Esophagus muscularis mucosa (tissue), 4 donors: ENCODE data around the gene GATAD2B. TPM values are rescaled to one million over a fixed set of nuclear protein-coding genes. Genes with fewer than 3 reads are reported as not detected.

Experiments used
- DNase-seq: peaks from one replicate; pipeline ENCODE4 v3.0.0-alpha.2; 2017; ENCODE audit errors: extremely low spot score
- H3K27ac ChIP-seq, 4 donors: fragments of 200-600 bp; sonication (generic); replicated peaks in 1 of 4; 1 replicate in 3 of 4; 2 replicates in 1 of 4; pipeline ENCODE4 v1.5.1; 2016 to 2019; ENCODE audit warnings: mild to moderate bottlenecking in 1 of 4
- H3K27me3 ChIP-seq, 4 donors: fragments of 200-600 bp; sonication (generic); one replicate each; pipeline versions ENCODE4 v1.5.1 to v1.6.0; 2016 to 2019
- H3K36me3 ChIP-seq, 4 donors: fragments of 200-600 bp; sonication (generic); one replicate each; pipeline ENCODE4 v1.5.1; 2016 to 2019
- H3K4me1 ChIP-seq, 4 donors: fragments of 200-600 bp; sonication (generic); one replicate each; pipeline ENCODE4 v1.5.1; 2016 to 2019
- H3K4me3 ChIP-seq, 4 donors: fragments of 200-600 bp; sonication (generic); 1 replicate in 2 of 4; 2 replicates in 2 of 4; pipeline ENCODE4 v1.5.1; 2016 to 2019; ENCODE audit warnings: mild to moderate bottlenecking in 4 of 4, moderate library complexity in 1 of 4
- H3K9me3 ChIP-seq, 4 donors: fragments of 200-600 bp; sonication (generic); 1 replicate in 3 of 4; 2 replicates in 1 of 4; pipeline ENCODE4 v1.5.1; 2016 to 2019
- CTCF ChIP-seq, 3 experiments: fragments of 200-600 bp in 2 of 3; fragments of 450-650 bp in 1 of 3; sonication (generic) in 2 of 3; IDR thresholded peaks; one replicate each; pipeline ENCODE4 v1.5.1; 2017 to 2019; ENCODE audit warnings: antibody characterized with exemption in 3 of 3, mild to moderate bottlenecking in 2 of 3, moderate library complexity in 1 of 3
- EP300 ChIP-seq: sonication (generic); formaldehyde crosslinking; IDR thresholded peaks from one replicate; pipeline ENCODE4 v1.6.1; 2017; ENCODE audit warnings: antibody characterized with exemption
- POLR2A ChIP-seq: fragments of 450-650 bp; IDR thresholded peaks from one replicate; pipeline ENCODE4 v1.6.1; 2017; ENCODE audit warnings: antibody characterized with exemption, moderate library complexity, mild to moderate bottlenecking, low read depth
- POLR2AphosphoS5 ChIP-seq, 2 donors: sonication (generic); formaldehyde crosslinking; IDR thresholded peaks; one replicate each; pipeline ENCODE4 v1.6.1; 2017; ENCODE audit warnings: antibody characterized with exemption in 2 of 2
- WGBS: methylation state at CpG from one replicate; pipeline ENCODE4 v1.1.5; 2018; 5-methylcytosine and 5-hydroxymethylcytosine counted together
- intact Hi-C: fragments of 100-400 bp; cut with DNase I; formaldehyde crosslinking; loops from one replicate; pipeline ENCODE4 v1.15.1; 2023
- total RNA-seq, 4 donors: library from RNA; depleted of rRNA; stranded (reverse); fragments of >200 nt; gene quantifications; one replicate each; pipeline versions ENCODE4 v1.1.0 to v1.2.1, GENCODE V29; 2016

The GATAD2B gene
- total RNA-seq, 4 donors from 2014 or later: 21.9 to 30.5 (median 26.4) TPM

GRCh38 chr1:153967107-153967999 lies 44.6 kb upstream of the GATAD2B start, which contains the start of gene CREB3L4:
TSS of gene CREB3L4 (plus strand) at chr1:153967902. CDS start at chr1:153968526, 624 bp downstream.
- peak; percentile 98 for DNase-seq
- peak within 1 kb of the TSS; percentile 57 to 69 (median 66) for H3K4me3 ChIP-seq
- no peaks in the 10 kb centered on the region for H3K9me3 ChIP-seq
- peak within 1 kb of the TSS; percentile 89 to 92 (median 90) for H3K27ac ChIP-seq
- peak; percentile 94 to 95 for TF ChIP-seq POLR2AphosphoS5 (IDR thresholded peaks at IDR 0.05)
- no peak for TF ChIP-seq EP300
- TF ChIP-seq CTCF (IDR thresholded peaks at IDR 0.05): peak; percentile 31 to 49 (median 37)
- H3K27me3 ChIP-seq: no peaks in the 10 kb centered on the region
- no peaks in the 10 kb centered on the region for H3K36me3 ChIP-seq
- WGBS: 0% methylated on average over 34 of the region's 60 CpGs
- intact Hi-C loops: no loop called here
- peaks cover 28 to 51% (median 48%) of the 10 kb centered on the region in 4 donors for H3K4me1 ChIP-seq

DNA sequence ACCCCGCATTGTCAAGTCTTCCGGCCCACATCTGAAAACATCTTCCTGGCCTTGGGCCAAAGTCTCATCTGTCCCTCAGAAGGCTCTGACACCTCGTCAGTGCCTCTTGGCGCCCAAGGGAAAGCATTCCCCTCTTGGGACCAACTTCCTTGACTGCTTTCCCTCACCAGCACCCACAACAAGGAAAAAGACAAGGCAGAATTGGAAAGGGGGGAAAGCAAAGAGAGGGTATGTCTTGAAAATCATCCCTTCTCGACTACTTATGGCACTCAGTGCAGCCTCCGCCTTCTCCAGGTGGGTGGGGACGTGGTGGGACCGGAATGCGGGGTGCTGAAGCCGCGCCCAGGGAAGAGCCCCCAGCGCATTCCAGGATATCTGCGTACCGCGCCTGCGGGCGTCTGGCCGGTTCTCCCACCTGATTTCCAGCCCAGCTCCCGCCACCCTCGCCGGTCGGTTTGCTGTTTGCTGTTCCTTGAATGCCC lies 41.1 kb upstream of the GATAD2B start:
- H3K27me3 ChIP-seq: no peaks in the 10 kb centered on the region
- H3K4me1 ChIP-seq: peaks cover 54 to 78% (median 72%) of the 10 kb centered on the region in 4 donors
- peak overlapping the region; percentile 68 to 92 (median 74) for H3K4me3 ChIP-seq
- no peaks in the 10 kb centered on the region for H3K9me3 ChIP-seq
- TF ChIP-seq EP300 (no peak), POLR2AphosphoS5 (IDR thresholded peaks at IDR 0.05) (no peak), CTCF (IDR thresholded peaks at IDR 0.05) (no peak), POLR2A (peak; percentile 19)
- peaks cover 0 to 21% (median 19%) of the 10 kb centered on the region in 4 donors for H3K36me3 ChIP-seq
- DNase-seq: no peak
- WGBS: 0% methylated on average over 16 of the region's 22 CpGs
- peak overlapping the region; percentile 94 to 96 (median 95) for H3K27ac ChIP-seq
- intact Hi-C loops: no loop called here

- Histone ChIP-seq H3K27me3 (no peaks in the 10 kb centered on the region), H3K9me3 (no peaks in the 10 kb centered on the region), H3K36me3 (peaks cover 0 to 21% (median 19%) of the 10 kb centered on the region in 4 donors), H3K4me3 (peak within 1 kb of the TSS; percentile 68 to 92 (median 74)), H3K27ac (peak within 1 kb of the TSS; percentile 94 to 96 (median 95)), H3K4me1 (peaks cover 50 to 74% (median 68%) of the 10 kb centered on the region in 4 donors)
- DNase-seq: peak; percentile 100
- TF ChIP-seq POLR2AphosphoS5 (IDR thresholded peaks at IDR 0.05): peak; percentile 86 to 91
- TF ChIP-seq EP300: no peak
- TF ChIP-seq POLR2A: peak; percentile 72
- intact Hi-C loops: no loop called here
- WGBS: 2% methylated on average over 12 of the region's 54 CpGs
These were observed 40.5 kb upstream of the GATAD2B start, which contains the start of gene SLC39A1 for GRCh38 chr1:153963030-153963849. TSS of gene SLC39A1 (minus strand) at chr1:153963537. CDS start at chr1:153962715, 822 bp downstream.

DNA sequence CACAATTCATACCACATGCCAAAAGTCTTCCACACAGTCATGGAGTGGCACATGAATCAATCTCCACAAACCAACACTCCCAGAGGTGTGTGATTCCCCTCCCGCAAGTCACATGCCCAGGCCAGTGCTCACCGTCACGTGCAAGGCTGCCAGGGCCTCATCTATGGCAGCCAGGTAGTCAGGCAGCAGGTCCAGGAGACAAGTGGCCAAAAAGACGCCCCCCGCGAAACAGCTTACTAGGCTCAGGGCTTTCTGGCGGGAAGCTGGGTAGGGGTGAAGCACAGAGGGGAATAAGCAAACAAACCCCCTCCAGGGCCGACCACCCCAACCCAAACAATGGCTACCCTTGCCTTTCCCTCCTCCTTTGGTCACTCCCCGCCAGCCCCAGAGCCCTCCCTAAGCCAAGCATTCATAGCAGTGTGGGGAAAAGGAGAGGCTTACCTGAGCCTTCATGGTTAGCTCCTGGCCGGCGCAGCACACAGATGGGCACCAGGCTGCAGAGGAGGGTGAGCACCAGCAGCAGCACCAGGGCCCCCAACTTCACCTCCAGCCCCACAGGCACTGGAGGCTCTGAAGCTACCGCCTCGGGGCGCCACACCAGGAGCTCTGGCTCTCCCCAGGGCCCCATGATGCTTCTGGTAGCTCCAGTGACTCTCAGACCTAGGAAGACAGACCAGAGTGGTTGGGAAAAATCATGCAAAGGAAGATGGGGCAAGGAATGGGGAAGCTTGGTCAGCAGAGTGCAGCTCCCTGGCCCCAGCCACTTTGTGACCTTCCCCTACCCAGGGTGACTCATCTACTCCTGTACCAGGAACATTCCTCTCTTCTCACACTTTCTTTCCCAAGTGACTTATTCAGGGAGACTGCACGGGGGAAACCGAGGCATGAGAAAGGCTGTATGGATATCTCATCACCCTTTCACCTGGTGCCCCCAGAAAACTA lies 39.6 kb upstream of the GATAD2B start:
- no peaks in the 10 kb centered on the region for H3K9me3 ChIP-seq
- peaks cover 53 to 74% (median 68%) of the 10 kb centered on the region in 4 donors for H3K4me1 ChIP-seq
- H3K27me3 ChIP-seq: no peaks in the 10 kb centered on the region
- 40% methylated on average over 11 of the region's 16 CpGs for WGBS
- H3K36me3 ChIP-seq: peaks cover 0 to 21% (median 19%) of the 10 kb centered on the region in 4 donors
- H3K4me3 ChIP-seq: peak overlapping the region; percentile 68 to 92 (median 74)
- intact Hi-C loops: no loop called here
- DNase-seq: no peak
- TF ChIP-seq CTCF (IDR thresholded peaks at IDR 0.05) (no peak), POLR2A (no peak), POLR2AphosphoS5 (IDR thresholded peaks at IDR 0.05) (peak in 1 of 2 donors; percentile 7), EP300 (no peak)
- peak overlapping the region; percentile 94 to 96 (median 95) for H3K27ac ChIP-seq
